Fibroblast of lung (primary cell): ENCODE measurements around the gene TMED7. TPM values are rescaled to one million over a fixed set of nuclear protein-coding genes. Genes with fewer than 3 reads are reported as not detected.

Experiments
- DNase-seq, 2 donors: peaks; one replicate each; pipeline versions ENCODE4 v3.0.0 to v3.0.0-alpha.2; 2010; ENCODE audit warnings: low read depth in 2 of 2
- H2AFZ ChIP-seq: 2 replicates; pipeline ENCODE4 v1.5.1; 2012; ENCODE audit warnings: low read length, control low read depth, inconsistent platforms
- H3K27ac ChIP-seq: 2 replicates; pipeline ENCODE4 v1.5.1; 2011; ENCODE audit warnings: low read length, control low read depth; ENCODE audit not compliant: insufficient read depth
- H3K27me3 ChIP-seq: 2 replicates; pipeline ENCODE4 v1.5.1; 2011; ENCODE audit warnings: mild to moderate bottlenecking, low read length; ENCODE audit not compliant: control insufficient read depth, insufficient read depth
- H3K36me3 ChIP-seq: 2 replicates; pipeline ENCODE4 v1.5.1; 2011; ENCODE audit warnings: low read length; ENCODE audit not compliant: control insufficient read depth, insufficient read depth
- H3K4me1 ChIP-seq: 2 replicates; pipeline ENCODE4 v1.5.1; 2011; ENCODE audit warnings: low read length; ENCODE audit not compliant: control insufficient read depth, insufficient read depth; ENCODE audit errors: extremely low read depth
- H3K4me2 ChIP-seq: 2 replicates; pipeline ENCODE4 v1.5.1; 2011; ENCODE audit warnings: low read length, control low read depth; ENCODE audit not compliant: insufficient read depth; ENCODE audit errors: extremely low read depth
- H3K4me3 ChIP-seq, 4 experiments: fragments of 200-600 bp in 1 of 4; sonication (generic) in 1 of 4; replicated peaks in 1 of 4; 2 replicates each; pipeline ENCODE4 v1.5.1; 2011 to 2016; ENCODE audit warnings: low read length in 4 of 4, low read depth in 3 of 4, mild to moderate bottlenecking in 3 of 4, control low read depth in 2 of 4, inconsistent platforms in 1 of 4, mixed read lengths in 1 of 4; ENCODE audit not compliant: insufficient read depth in 1 of 4; ENCODE audit errors: control extremely low read depth in 1 of 4
- H3K79me2 ChIP-seq: 2 replicates; pipeline ENCODE4 v1.5.1; 2012; ENCODE audit warnings: mild to moderate bottlenecking, low read length, inconsistent platforms; ENCODE audit not compliant: control insufficient read depth, insufficient read depth
- H3K9ac ChIP-seq: 2 replicates; pipeline ENCODE4 v1.5.1; 2011; ENCODE audit warnings: mild to moderate bottlenecking, low read length, control low read depth; ENCODE audit not compliant: insufficient read depth
- H3K9me3 ChIP-seq: 2 replicates; pipeline ENCODE4 v1.5.1; 2012; ENCODE audit warnings: low read depth, low read length; ENCODE audit not compliant: control insufficient read depth, insufficient read depth
- H4K20me1 ChIP-seq: 2 replicates; pipeline ENCODE4 v1.5.1; 2011; ENCODE audit warnings: low read length; ENCODE audit not compliant: control insufficient read depth, insufficient read depth; ENCODE audit errors: extremely low read depth
- EZH2 ChIP-seq: IDR thresholded peaks from 2 replicates; pipeline ENCODE4 v1.5.1; 2012; ENCODE audit warnings: low read length, control low read depth, mild to moderate bottlenecking; ENCODE audit errors: missing control alignments
- polyA plus RNA-seq, 2 donors: library from polyadenylated mRNA; depleted of rRNA in 1 of 2; stranded (reverse) in 1 of 2; unstranded in 1 of 2; fragments of >200 nt; gene quantifications; 2 replicates each; pipeline ENCODE4 v1.2.1, GENCODE V29; 2011 to 2012; ENCODE audit warnings: missing spikeins in 1 of 2
- total RNA-seq: library from RNA; depleted of rRNA; stranded (reverse); fragments of >200 nt; gene quantifications from 2 replicates; pipeline ENCODE4 v1.2.1, GENCODE V29; 2014
- TF ChIP-seq, protein P1 (sequence below), 2 donors: IDR thresholded peaks in 1 of 2; conservative IDR thresholded peaks in 1 of 2; 1 replicate in 1 of 2; 2 replicates in 1 of 2; pipeline ENCODE4 v1.5.1; 2011 to 2012; ENCODE audit warnings: low read length in 2 of 2, control low read depth in 1 of 2, inconsistent platforms in 1 of 2, low read depth in 1 of 2, mild to moderate bottlenecking in 1 of 2

The TMED7 gene
- total and polyA plus RNA-seq, 2 donors (not counting 1 experiment from before 2014, with no cell fraction given): 104 to 154 TPM

DNA sequence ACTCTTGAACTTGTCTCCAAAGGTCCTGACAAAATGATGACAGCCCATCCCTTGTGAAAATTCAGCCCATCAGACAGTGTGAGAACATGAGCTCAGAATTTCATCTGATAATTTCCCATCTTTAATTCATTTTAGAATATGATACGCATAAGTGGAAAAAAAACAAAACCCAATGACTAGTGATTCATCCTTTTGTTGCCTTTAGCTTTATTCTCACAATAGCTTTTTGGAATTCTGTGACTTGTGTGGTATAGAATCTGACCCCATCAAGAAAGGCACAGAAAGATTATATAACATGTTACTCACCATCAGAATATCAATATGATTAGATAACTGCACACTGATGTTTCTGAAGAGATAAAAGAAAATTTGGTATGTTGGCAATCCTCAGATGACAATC lies 16.1 kb upstream of the TMED7 start:
- Histone ChIP-seq H3K36me3 (no peaks in the 10 kb centered on the region), H3K9ac (no peak overlapping the region), H4K20me1 (no peaks in the 10 kb centered on the region), H3K4me1 (no peaks in the 10 kb centered on the region), H3K27me3 (peaks cover 13% of the 10 kb centered on the region), H3K27ac (no peak overlapping the region), H3K79me2 (no peaks in the 10 kb centered on the region), H3K4me3 (no peak overlapping the region), H2AFZ (no peak overlapping the region), H3K4me2 (no peak overlapping the region), H3K9me3 (no peaks in the 10 kb centered on the region)
- TF ChIP-seq EZH2: no peak
- TF ChIP-seq, protein P1, sequence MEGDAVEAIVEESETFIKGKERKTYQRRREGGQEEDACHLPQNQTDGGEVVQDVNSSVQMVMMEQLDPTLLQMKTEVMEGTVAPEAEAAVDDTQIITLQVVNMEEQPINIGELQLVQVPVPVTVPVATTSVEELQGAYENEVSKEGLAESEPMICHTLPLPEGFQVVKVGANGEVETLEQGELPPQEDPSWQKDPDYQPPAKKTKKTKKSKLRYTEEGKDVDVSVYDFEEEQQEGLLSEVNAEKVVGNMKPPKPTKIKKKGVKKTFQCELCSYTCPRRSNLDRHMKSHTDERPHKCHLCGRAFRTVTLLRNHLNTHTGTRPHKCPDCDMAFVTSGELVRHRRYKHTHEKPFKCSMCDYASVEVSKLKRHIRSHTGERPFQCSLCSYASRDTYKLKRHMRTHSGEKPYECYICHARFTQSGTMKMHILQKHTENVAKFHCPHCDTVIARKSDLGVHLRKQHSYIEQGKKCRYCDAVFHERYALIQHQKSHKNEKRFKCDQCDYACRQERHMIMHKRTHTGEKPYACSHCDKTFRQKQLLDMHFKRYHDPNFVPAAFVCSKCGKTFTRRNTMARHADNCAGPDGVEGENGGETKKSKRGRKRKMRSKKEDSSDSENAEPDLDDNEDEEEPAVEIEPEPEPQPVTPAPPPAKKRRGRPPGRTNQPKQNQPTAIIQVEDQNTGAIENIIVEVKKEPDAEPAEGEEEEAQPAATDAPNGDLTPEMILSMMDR (conservative IDR thresholded peaks at IDR 0.05 in 1 of 2, IDR thresholded peaks at IDR 0.05 in 1 of 2; ENCODE audit: low read depth in 1 of 2, low read length in 2 of 2): no peak
- peak in 1 of 2 donors; percentile 56 for DNase-seq

DNA sequence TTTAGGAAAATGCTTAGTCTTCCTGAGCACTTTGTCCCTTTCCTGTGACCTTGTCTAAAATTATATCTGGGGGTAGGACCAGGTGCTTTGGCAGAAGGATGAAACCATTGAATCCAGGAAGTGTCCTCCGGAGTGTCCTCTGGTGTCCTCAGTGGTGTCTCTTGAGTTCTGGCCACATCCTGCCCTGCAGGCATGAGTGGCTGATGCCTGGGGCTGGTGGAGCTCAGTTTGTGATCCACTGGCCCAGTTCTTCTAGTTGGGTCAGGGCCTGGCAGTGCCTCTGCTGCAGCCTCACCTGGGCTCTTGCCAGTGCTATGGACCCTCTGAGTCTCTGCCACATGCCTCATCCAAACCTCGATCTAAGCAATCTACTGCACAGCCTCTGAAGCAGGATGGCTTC lies 14.4 kb upstream of the TMED7 start:
- TF ChIP-seq, protein P1 (conservative IDR thresholded peaks at IDR 0.05 in 1 of 2, IDR thresholded peaks at IDR 0.05 in 1 of 2; ENCODE audit: low read depth in 1 of 2, low read length in 2 of 2): no peak
- TF ChIP-seq EZH2: no peak
- no peak overlapping the region for H3K27ac ChIP-seq

DNA sequence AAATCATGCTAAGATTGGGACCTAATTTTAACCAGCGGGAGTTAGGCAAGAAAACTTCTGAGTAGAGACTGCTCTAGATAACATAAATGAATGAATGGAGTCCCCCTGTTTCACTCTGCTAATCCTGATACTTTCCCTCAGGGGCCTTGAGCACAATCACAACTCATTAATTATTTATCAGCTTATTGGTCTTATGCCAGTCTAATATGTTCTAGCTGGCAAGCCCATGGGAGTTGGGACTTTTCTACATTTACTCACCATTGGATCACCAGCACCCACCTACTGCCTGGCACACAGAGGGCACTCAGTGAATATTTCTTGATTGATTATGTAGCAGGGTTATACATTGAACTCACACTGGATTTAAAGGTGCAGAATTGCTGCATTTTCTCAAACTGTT lies 13.5 kb upstream of the TMED7 start:
- Histone ChIP-seq H3K4me2 (no peak overlapping the region), H4K20me1 (no peaks in the 10 kb centered on the region), H3K27ac (no peak overlapping the region), H3K9me3 (no peaks in the 10 kb centered on the region), H3K79me2 (no peaks in the 10 kb centered on the region), H3K9ac (no peak overlapping the region), H2AFZ (no peak overlapping the region), H3K4me1 (no peaks in the 10 kb centered on the region), H3K4me3 (no peak overlapping the region), H3K36me3 (no peaks in the 10 kb centered on the region), H3K27me3 (peaks cover 3% of the 10 kb centered on the region)
- TF ChIP-seq, protein P1 (conservative IDR thresholded peaks at IDR 0.05 in 1 of 2, IDR thresholded peaks at IDR 0.05 in 1 of 2; ENCODE audit: low read depth in 1 of 2, low read length in 2 of 2): no peak
- TF ChIP-seq EZH2: no peak
- no peak for DNase-seq

More for the DNA sequence above, 14.4 kb upstream of the TMED7 start:
- no peaks in the 10 kb centered on the region for H3K36me3 ChIP-seq
- H3K4me3 ChIP-seq: no peak overlapping the region
- no peaks in the 10 kb centered on the region for H3K4me1 ChIP-seq
- no peaks in the 10 kb centered on the region for H3K9me3 ChIP-seq
- no peak overlapping the region for H3K9ac ChIP-seq
- no peak overlapping the region for H3K4me2 ChIP-seq
- no peaks in the 10 kb centered on the region for H4K20me1 ChIP-seq
- no peaks in the 10 kb centered on the region for H3K79me2 ChIP-seq
- DNase-seq: no peak
- no peak overlapping the region for H2AFZ ChIP-seq
- H3K27me3 ChIP-seq: peaks cover 9% of the 10 kb centered on the region
